Neuronal stem cell (in vitro differentiated cells): ENCODE data around the gene TCEANC2.
A peak's percentile ranks its signal among the peaks of the same experiment; 100 is the strongest.

ENCODE experiments used
- DNase-seq: peaks from one replicate; pipeline ENCODE4 v3.0.0-alpha.2; 2013; ENCODE audit warnings: low spot score
- H2AFZ ChIP-seq: one replicate; pipeline ENCODE4 v1.6.1; 2013; ENCODE audit warnings: mild to moderate bottlenecking, low read length, inconsistent platforms
- H2AK5ac ChIP-seq: 2 replicates; pipeline ENCODE4 v1.6.1; 2013; ENCODE audit warnings: low read depth, mild to moderate bottlenecking, inconsistent platforms, low read length, moderate library complexity, mixed read lengths
- H2BK120ac ChIP-seq: 2 replicates; pipeline ENCODE4 v1.6.1; 2013; ENCODE audit warnings: low read depth, mild to moderate bottlenecking, inconsistent platforms, low read length, moderate library complexity, mixed read lengths
- H2BK12ac ChIP-seq: one replicate; pipeline ENCODE4 v1.6.1; 2013; ENCODE audit warnings: low read length, inconsistent platforms
- H2BK15ac ChIP-seq: 2 replicates; pipeline ENCODE4 v1.6.1; 2013; ENCODE audit warnings: mild to moderate bottlenecking, low read length, inconsistent platforms, mixed read lengths
- H2BK5ac ChIP-seq: one replicate; pipeline ENCODE4 v1.6.1; 2013; ENCODE audit warnings: inconsistent platforms, mild to moderate bottlenecking, low read length, moderate library complexity
- H3K14ac ChIP-seq: one replicate; pipeline ENCODE4 v1.6.1; 2013; ENCODE audit warnings: low read length, inconsistent platforms
- H3K18ac ChIP-seq: 2 replicates; pipeline ENCODE4 v1.6.1; 2013; ENCODE audit warnings: low read length, inconsistent platforms
- H3K23ac ChIP-seq: 2 replicates; pipeline ENCODE4 v1.6.1; 2013; ENCODE audit warnings: low read depth, mild to moderate bottlenecking, mixed read lengths, low read length, inconsistent platforms; ENCODE audit not compliant: poor library complexity
- H3K27ac ChIP-seq: replicated peaks from 3 replicates; pipeline ENCODE4 v1.5.1; 2013; ENCODE audit warnings: low read length, inconsistent platforms
- H3K27me3 ChIP-seq, 3 experiments: 2 replicates each; pipeline ENCODE4 v1.6.1; 2013; ENCODE audit warnings: low read length in 3 of 3, mild to moderate bottlenecking in 2 of 3, inconsistent platforms in 1 of 3, low read depth in 1 of 3, mixed read lengths in 1 of 3, moderate library complexity in 1 of 3; ENCODE audit not compliant: control insufficient read depth in 3 of 3, insufficient read depth in 3 of 3
- H3K36me3 ChIP-seq, 2 donors: replicated peaks in 1 of 2; 2 replicates each; pipeline ENCODE4 v1.6.1; 2013; ENCODE audit warnings: low read length in 2 of 2; ENCODE audit not compliant: control insufficient read depth in 2 of 2, insufficient read depth in 2 of 2
- H3K4ac ChIP-seq: 2 replicates; pipeline ENCODE4 v1.6.1; 2013; ENCODE audit warnings: inconsistent platforms, mild to moderate bottlenecking, low read length, moderate library complexity
- H3K4me1 ChIP-seq, 2 donors: 1 replicate in 1 of 2; 2 replicates in 1 of 2; pipeline ENCODE4 v1.6.1; 2013; ENCODE audit warnings: low read length in 2 of 2, low read depth in 1 of 2; ENCODE audit not compliant: control insufficient read depth in 2 of 2, insufficient read depth in 1 of 2
- H3K4me2 ChIP-seq: one replicate; pipeline ENCODE4 v1.6.1; 2013; ENCODE audit warnings: mild to moderate bottlenecking, low read length, inconsistent platforms; ENCODE audit not compliant: insufficient read depth, poor library complexity, severe bottlenecking
- H3K4me3 ChIP-seq, 2 donors: 2 replicates each; pipeline ENCODE4 v1.5.1; 2013; ENCODE audit warnings: low read length in 2 of 2, mild to moderate bottlenecking in 2 of 2, inconsistent platforms in 1 of 2, moderate library complexity in 1 of 2
- H3K79me1 ChIP-seq: one replicate; pipeline ENCODE4 v1.6.1; 2013; ENCODE audit warnings: low read depth, mild to moderate bottlenecking, inconsistent platforms, low read length, moderate library complexity
- H3K9ac ChIP-seq: one replicate; pipeline ENCODE4 v1.6.1; 2013; ENCODE audit warnings: mild to moderate bottlenecking, low read depth, low read length, inconsistent platforms; ENCODE audit not compliant: poor library complexity
- H3K9me3 ChIP-seq, 2 donors: replicated peaks in 1 of 2; 2 replicates each; pipeline versions ENCODE3 to v1.6.1; 2013; ENCODE audit warnings: low read length in 2 of 2, mild to moderate bottlenecking in 2 of 2, inconsistent platforms in 1 of 2, low read depth in 1 of 2, mixed read lengths in 1 of 2, moderate library complexity in 1 of 2; ENCODE audit not compliant: control insufficient read depth in 2 of 2, insufficient read depth in 1 of 2
- H4K8ac ChIP-seq: one replicate; pipeline ENCODE4 v1.6.1; 2013; ENCODE audit warnings: low read depth, mild to moderate bottlenecking, inconsistent platforms, low read length, moderate library complexity
- H4K91ac ChIP-seq: one replicate; pipeline ENCODE4 v1.6.1; 2013; ENCODE audit warnings: low read length, low read depth, mild to moderate bottlenecking, inconsistent platforms; ENCODE audit not compliant: poor library complexity
- WGBS, 2 donors: extraction: QIAGEN DNeasy Blood & Tissue Kit; methylation state at CpG; one replicate each; pipeline ENCODE4 v1.1.7; 2013; ENCODE audit warnings: missing lambda C conversion rate in 2 of 2, mixed read lengths in 1 of 2; ENCODE audit not compliant: insufficient read length in 2 of 2, insufficient replicate concordance in 1 of 2; ENCODE audit errors: extremely low coverage in 2 of 2; 5-methylcytosine and 5-hydroxymethylcytosine counted together

TCEANC2 gene

DNA sequence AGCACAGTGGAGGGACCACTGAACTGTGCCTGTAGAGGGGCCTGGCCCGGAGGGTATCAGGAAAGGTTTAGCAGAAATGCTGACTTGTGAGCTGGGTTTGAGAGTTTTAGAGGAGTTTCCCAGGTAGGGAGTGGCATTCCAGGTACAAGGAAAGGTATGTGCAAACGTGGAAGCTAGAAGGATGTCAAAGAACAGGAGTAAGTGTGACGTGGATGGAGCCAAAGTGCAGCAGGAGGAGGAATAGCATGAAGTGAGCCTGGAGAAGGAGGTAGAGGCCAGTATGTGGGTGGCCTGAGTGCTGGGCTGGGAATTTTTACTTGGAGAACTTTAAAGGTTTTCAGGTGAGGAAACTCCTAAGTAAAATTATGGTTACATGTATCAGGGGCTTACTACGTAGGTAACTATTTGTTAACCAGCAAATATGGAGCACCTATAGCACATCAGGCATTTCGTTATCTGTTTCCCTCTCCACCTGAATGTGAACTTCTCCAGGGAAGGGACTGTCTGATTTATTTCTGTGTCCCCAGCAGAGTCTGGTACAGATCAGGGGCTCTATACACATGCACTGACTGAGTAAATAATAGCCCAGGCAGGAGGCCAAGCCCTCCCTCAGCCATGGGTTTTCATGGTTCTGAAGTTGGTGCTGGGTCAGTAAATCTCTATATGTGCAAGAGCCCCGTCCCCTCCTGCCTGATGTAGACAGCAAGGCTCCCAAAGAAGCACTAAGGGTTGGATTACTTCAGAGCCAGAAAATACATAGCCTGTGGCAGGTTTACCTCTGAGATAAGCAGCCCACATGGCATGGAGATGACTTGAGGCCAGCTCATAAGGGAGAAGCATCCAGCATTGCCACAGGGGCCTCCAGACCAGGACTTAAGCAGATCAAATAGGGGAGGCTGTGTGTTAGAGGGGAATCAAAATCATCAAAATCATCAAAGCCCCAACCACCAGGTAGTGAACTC lies 56.0 kb downstream of the TCEANC2 start:
- Histone ChIP-seq H2AFZ (no peak overlapping the region), H2BK15ac (no peak overlapping the region), H3K4me2 (no peak overlapping the region), H3K18ac (no peak overlapping the region), H2AK5ac (no peak overlapping the region), H2BK120ac (no peak overlapping the region), H3K27me3 (peaks cover 0 to 9% (median 0%) of the 10 kb centered on the region in 3 experiments), H3K23ac (no peak overlapping the region), H3K79me1 (no peaks in the 10 kb centered on the region), H4K91ac (no peak overlapping the region), H2BK5ac (no peak overlapping the region), H3K36me3 (no peaks in the 10 kb centered on the region), H3K4ac (no peak overlapping the region), H3K4me1 (peaks cover 0 to 3% of the 10 kb centered on the region in 2 donors), H3K9me3 (no peaks in the 10 kb centered on the region), H4K8ac (no peak overlapping the region), H3K27ac (no peak overlapping the region), H3K9ac (no peak overlapping the region), H3K14ac (no peak overlapping the region), H2BK12ac (no peak overlapping the region), H3K4me3 (no peak overlapping the region)
- no peak for DNase-seq
- WGBS, 2 donors: no CpG with 5 or more reads among the region's 6 CpGs

DNA sequence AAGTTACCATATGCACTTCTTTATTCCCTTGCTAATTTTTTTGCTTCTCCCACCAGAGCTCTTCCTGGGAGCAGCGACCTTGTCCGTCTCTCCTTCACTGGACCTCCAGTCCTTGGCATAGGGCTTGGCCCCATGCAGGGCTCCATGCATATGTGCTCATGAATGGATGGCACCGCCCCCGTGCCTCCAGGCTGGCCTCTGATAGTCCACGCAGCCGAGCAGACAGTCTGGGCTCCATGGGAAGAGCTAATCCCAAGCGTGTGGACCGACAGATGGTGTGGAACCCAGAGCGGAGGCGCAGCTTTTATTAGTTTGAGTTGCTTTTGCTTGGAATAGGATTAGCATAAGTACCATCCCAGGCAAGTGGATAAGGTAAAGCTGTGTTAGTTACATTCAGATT lies 57.6 kb downstream of the TCEANC2 start:
- Histone ChIP-seq H3K4me1 (peaks cover 0 to 3% of the 10 kb centered on the region in 2 donors), H3K9ac (no peak overlapping the region), H2BK120ac (no peak overlapping the region), H2BK15ac (no peak overlapping the region), H3K14ac (no peak overlapping the region), H4K91ac (no peak overlapping the region), H3K27ac (no peak overlapping the region), H3K79me1 (no peaks in the 10 kb centered on the region), H2AFZ (no peak overlapping the region), H2BK12ac (no peak overlapping the region), H3K4ac (no peak overlapping the region), H3K18ac (no peak overlapping the region), H4K8ac (no peak overlapping the region), H3K23ac (no peak overlapping the region), H3K4me3 (peak overlapping the region in 1 of 2 donors; percentile 38), H3K4me2 (no peak overlapping the region), H3K9me3 (no peaks in the 10 kb centered on the region), H3K27me3 (peaks cover 0 to 21% (median 0%) of the 10 kb centered on the region in 3 experiments), H3K36me3 (no peaks in the 10 kb centered on the region), H2BK5ac (no peak overlapping the region), H2AK5ac (no peak overlapping the region)
- no peak for DNase-seq
- no CpG with 5 or more reads among the region's 10 CpGs for WGBS, 2 donors

DNA sequence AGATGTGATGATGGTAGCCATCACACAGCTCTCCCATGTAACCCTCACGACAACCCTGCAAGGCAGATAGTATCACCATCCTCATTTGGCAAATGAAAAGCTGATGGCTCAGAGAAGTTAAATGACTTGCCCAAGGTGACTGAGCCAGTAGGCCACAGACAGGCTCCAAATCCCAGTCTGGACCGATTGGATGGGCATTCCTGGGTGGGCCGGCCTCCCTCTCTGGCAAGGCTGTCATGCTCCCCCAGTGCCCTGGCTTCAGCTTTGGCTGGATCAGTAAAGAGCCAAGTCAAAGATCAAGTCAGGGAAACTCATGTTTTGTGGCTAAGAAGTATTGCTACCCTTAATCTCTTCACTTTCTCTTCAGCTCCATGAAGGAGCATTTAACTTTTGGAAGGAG lies 58.2 kb downstream of the TCEANC2 start:
- no peak overlapping the region for H3K9ac ChIP-seq
- H2BK15ac ChIP-seq: no peak overlapping the region
- no peak overlapping the region for H3K18ac ChIP-seq
- no CpG with 5 or more reads among the region's 3 CpGs for WGBS, 2 donors
- H2AFZ ChIP-seq: no peak overlapping the region
- H3K27ac ChIP-seq: no peak overlapping the region
- H2BK120ac ChIP-seq: no peak overlapping the region
- H3K36me3 ChIP-seq: no peaks in the 10 kb centered on the region
- H2BK5ac ChIP-seq: no peak overlapping the region
- H3K4me2 ChIP-seq: no peak overlapping the region
- no peak overlapping the region for H2BK12ac ChIP-seq
- H3K9me3 ChIP-seq: no peaks in the 10 kb centered on the region
- no peak overlapping the region for H3K4ac ChIP-seq
- no peak overlapping the region for H2AK5ac ChIP-seq
- no peak overlapping the region for H3K4me3 ChIP-seq
- H3K79me1 ChIP-seq: no peaks in the 10 kb centered on the region
- H3K4me1 ChIP-seq: peaks cover 0 to 3% of the 10 kb centered on the region in 2 donors
- no peak for DNase-seq
- peaks cover 0 to 27% (median 0%) of the 10 kb centered on the region in 3 experiments for H3K27me3 ChIP-seq
- peak overlapping the region; percentile 10 for H3K23ac ChIP-seq
- H4K8ac ChIP-seq: no peak overlapping the region
- H3K14ac ChIP-seq: no peak overlapping the region
- H4K91ac ChIP-seq: peak overlapping the region; percentile 46

DNA sequence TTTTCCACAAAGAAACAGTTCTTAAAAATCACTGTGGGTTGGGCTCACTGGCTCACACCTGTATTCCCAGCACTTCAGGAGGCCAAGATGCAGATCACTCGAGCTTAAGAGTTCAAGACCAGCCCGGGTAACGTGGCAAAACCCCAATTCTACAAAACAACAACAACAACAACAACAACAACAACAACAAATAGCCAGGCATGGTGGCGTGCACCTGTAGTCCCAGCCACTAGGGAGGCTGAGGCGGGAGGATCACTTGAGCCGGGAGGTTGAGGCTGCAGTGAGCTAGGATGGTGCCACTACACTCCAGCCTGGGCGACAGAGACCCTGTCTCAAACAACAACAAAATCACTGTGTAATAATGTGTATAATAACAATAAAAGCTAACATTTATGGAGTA lies 58.6 kb downstream of the TCEANC2 start:
- Histone ChIP-seq H3K18ac (no peak overlapping the region), H4K91ac (no peak overlapping the region), H2AK5ac (no peak overlapping the region), H3K4ac (no peak overlapping the region), H2BK120ac (no peak overlapping the region), H3K4me1 (peaks cover 0 to 2% of the 10 kb centered on the region in 2 donors), H2BK15ac (no peak overlapping the region), H3K27me3 (peaks cover 0 to 30% (median 0%) of the 10 kb centered on the region in 3 experiments), H3K9me3 (no peaks in the 10 kb centered on the region), H3K4me3 (no peak overlapping the region), H2BK5ac (no peak overlapping the region), H3K79me1 (no peaks in the 10 kb centered on the region), H3K23ac (no peak overlapping the region), H2AFZ (no peak overlapping the region), H4K8ac (no peak overlapping the region), H3K27ac (no peak overlapping the region), H3K9ac (no peak overlapping the region), H3K14ac (no peak overlapping the region), H3K4me2 (no peak overlapping the region), H3K36me3 (no peaks in the 10 kb centered on the region), H2BK12ac (no peak overlapping the region)
- no peak for DNase-seq
- WGBS, 2 donors: no CpG with 5 or more reads among the region's 7 CpGs
